HG03159 (cell line): ENCODE results near the gene RTL1.

Experiments
- ATAC-seq: cut with Tn5 transposase; IDR thresholded peaks from one replicate; pipeline ENCODE4 v1.9.1; 2021; ENCODE audit warnings: mild to moderate bottlenecking, moderate library complexity; ENCODE audit not compliant: unreplicated experiment

The RTL1 gene

GRCh38 chr14:100851946-100852620, 51.4 kb downstream of the RTL1 start:
- no peak for ATAC-seq

- ATAC-seq, result no peak
These were observed 52.0 kb downstream of the RTL1 start for GRCh38 chr14:100851586-100851916.

- ATAC-seq, result peak; percentile 67
These were observed 52.5 kb downstream of the RTL1 start for GRCh38 chr14:100850841-100851585.

- ATAC-seq, result no peak
These were observed 54.3 kb downstream of the RTL1 start for GRCh38 chr14:100849115-100849781.

GRCh38 chr14:100846309-100846859, 57.1 kb downstream of the RTL1 start:
- ATAC-seq, result no peak

GRCh38 chr14:100845341-100845740, 58.2 kb downstream of the RTL1 start:
- no peak for ATAC-seq

- no peak for ATAC-seq
These were observed 58.7 kb downstream of the RTL1 start for GRCh38 chr14:100844846-100845245.

- no peak for ATAC-seq
These were observed 59.1 kb downstream of the RTL1 start for GRCh38 chr14:100844421-100844820.

- no peak for ATAC-seq
These were observed 59.5 kb downstream of the RTL1 start for GRCh38 chr14:100844082-100844408.

GRCh38 chr14:100842799-100843198, 60.7 kb downstream of the RTL1 start:
- no peak for ATAC-seq

- no peak for ATAC-seq
These were observed 61.6 kb downstream of the RTL1 start for GRCh38 chr14:100841761-100842403.

- no peak for ATAC-seq
These were observed 62.3 kb downstream of the RTL1 start for GRCh38 chr14:100841066-100841760.

- ATAC-seq, result no peak
These were observed 63.0 kb downstream of the RTL1 start for GRCh38 chr14:100840286-100841065.

GRCh38 chr14:100839681-100840111, 63.8 kb downstream of the RTL1 start:
- no peak for ATAC-seq

GRCh38 chr14:100839315-100839585, 64.3 kb downstream of the RTL1 start:
- ATAC-seq, result no peak

GRCh38 chr14:100838493-100839314, 64.8 kb downstream of the RTL1 start:
- no peak for ATAC-seq

- ATAC-seq, result no peak
These were observed 65.6 kb downstream of the RTL1 start for GRCh38 chr14:100837805-100838350.

- no peak for ATAC-seq
These were observed 66.3 kb downstream of the RTL1 start for GRCh38 chr14:100836941-100837804.
